MM.1S (cell line): ENCODE data around the gene GSTM1.

Experiments used
- DNase-seq: peaks from one replicate; pipeline ENCODE4 v3.0.0-alpha.2; 2015
- H2AFZ ChIP-seq: fragments of 300-600 bp; sonication (generic); 2 replicates; pipeline ENCODE4 v1.6.0; 2016; ENCODE audit warnings: antibody characterized with exemption, low read length
- H3F3A ChIP-seq: fragments of 300-600 bp; sonication (generic); 2 replicates; pipeline ENCODE4 v1.6.1; 2016; ENCODE audit warnings: mild to moderate bottlenecking, antibody characterized with exemption, low read length, moderate library complexity, mixed read lengths; ENCODE audit not compliant: insufficient read depth
- H3K27ac ChIP-seq: fragments of 300-600 bp; sonication (generic); 2 replicates; pipeline ENCODE4 v1.5.1; 2016; ENCODE audit warnings: mild to moderate bottlenecking, low read length
- H3K27me3 ChIP-seq: fragments of 300-600 bp; sonication (generic); replicated peaks from 2 replicates; pipeline ENCODE4 v1.6.0; 2016; ENCODE audit warnings: low read length; ENCODE audit not compliant: insufficient read depth
- H3K36me3 ChIP-seq: fragments of 300-600 bp; sonication (generic); replicated peaks from 2 replicates; pipeline ENCODE4 v1.6.1; 2016; ENCODE audit warnings: mild to moderate bottlenecking, low read length, mixed read lengths; ENCODE audit not compliant: insufficient read depth
- H3K4me1 ChIP-seq: fragments of 300-600 bp; sonication (generic); 2 replicates; pipeline ENCODE4 v1.6.1; 2016; ENCODE audit warnings: low read length, mixed read lengths
- H3K4me2 ChIP-seq: fragments of 300-600 bp; sonication (generic); 2 replicates; pipeline ENCODE4 v1.6.0; 2016; ENCODE audit warnings: low read depth, low read length
- H3K4me3 ChIP-seq: fragments of 300-600 bp; sonication (generic); 2 replicates; pipeline ENCODE4 v1.5.1; 2016; ENCODE audit warnings: low read length, mixed read lengths
- H3K79me2 ChIP-seq: fragments of 300-600 bp; sonication (generic); 2 replicates; pipeline ENCODE4 v1.6.1; 2016; ENCODE audit warnings: mixed run types, low read length, mixed read lengths
- H3K9ac ChIP-seq: fragments of 300-600 bp; sonication (generic); 2 replicates; pipeline ENCODE4 v1.6.1; 2016; ENCODE audit warnings: low read length, mixed read lengths
- H3K9me2 ChIP-seq: fragments of 300-600 bp; sonication (generic); replicated peaks from 2 replicates; pipeline ENCODE4 v1.6.1; 2016; ENCODE audit warnings: mild to moderate bottlenecking, low read length, mixed read lengths; ENCODE audit not compliant: insufficient read depth
- H3K9me3 ChIP-seq: fragments of 300-600 bp; sonication (generic); replicated peaks from 2 replicates; pipeline ENCODE4 v1.6.1; 2016; ENCODE audit warnings: mild to moderate bottlenecking, low read length, mixed read lengths; ENCODE audit not compliant: insufficient read depth
- H4K20me1 ChIP-seq: fragments of 300-600 bp; sonication (generic); 2 replicates; pipeline ENCODE4 v1.6.1; 2016; ENCODE audit warnings: mild to moderate bottlenecking, low read length, moderate library complexity, mixed read lengths; ENCODE audit not compliant: insufficient read depth
- CTCF ChIP-seq: fragments of 300-600 bp; sonication (generic); IDR thresholded peaks from 2 replicates; pipeline ENCODE4 v1.5.1; 2016; ENCODE audit warnings: antibody characterized with exemption, low read length, mixed read lengths
- EZH2 ChIP-seq: fragments of 300-600 bp; sonication (generic); optimal IDR thresholded peaks from 2 replicates; pipeline ENCODE3; 2017; ENCODE audit warnings: low read depth, mild to moderate bottlenecking, antibody characterized with exemption, low read length, mixed read lengths
- EZH2phosphoT487 ChIP-seq: fragments of 300-600 bp; sonication (generic); IDR thresholded peaks from 2 replicates; pipeline ENCODE4 v1.6.1; 2018; ENCODE audit warnings: antibody characterized with exemption, low read length

The GSTM1 gene

DNA sequence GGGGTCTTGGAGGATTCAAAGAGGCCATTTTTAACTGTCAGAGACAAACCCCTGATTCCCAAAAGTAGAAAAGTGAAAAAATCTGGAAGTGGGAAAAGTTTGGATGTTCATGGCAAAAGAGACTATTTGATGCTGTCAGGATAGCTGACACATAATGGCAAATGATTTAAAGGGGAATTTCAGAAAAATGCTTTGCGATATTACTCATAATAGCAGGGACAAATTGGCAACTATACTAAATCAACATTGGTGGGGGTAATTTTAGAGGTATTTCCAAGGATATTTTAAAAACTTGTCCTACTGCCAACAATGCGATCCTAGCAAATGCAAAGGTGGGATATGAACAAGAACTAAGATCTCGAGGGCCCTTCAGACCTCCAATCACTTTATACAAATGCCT, 37.0 kb upstream of the GSTM1 start:
- Histone ChIP-seq H3K27me3 (no peaks in the 10 kb centered on the region), H3K9me2 (no peaks in the 10 kb centered on the region), H3K36me3 (no peaks in the 10 kb centered on the region), H3K4me3 (no peak overlapping the region), H3K4me2 (no peak overlapping the region), H3K27ac (no peak overlapping the region), H3K4me1 (no peaks in the 10 kb centered on the region), H4K20me1 (no peaks in the 10 kb centered on the region), H3F3A (no peaks in the 10 kb centered on the region), H2AFZ (no peak overlapping the region), H3K9me3 (no peaks in the 10 kb centered on the region), H3K79me2 (no peaks in the 10 kb centered on the region), H3K9ac (no peak overlapping the region)
- TF ChIP-seq CTCF: no peak
- TF ChIP-seq EZH2: no peak
- TF ChIP-seq EZH2phosphoT487: no peak
- no peak for DNase-seq

- H3K27me3 ChIP-seq: no peaks in the 10 kb centered on the region
- H3K9ac ChIP-seq: no peak overlapping the region
- no peak overlapping the region for H3K4me2 ChIP-seq
- no peaks in the 10 kb centered on the region for H3K9me3 ChIP-seq
- H3F3A ChIP-seq: no peaks in the 10 kb centered on the region
- H3K27ac ChIP-seq: no peak overlapping the region
- no peak overlapping the region for H2AFZ ChIP-seq
- H4K20me1 ChIP-seq: no peaks in the 10 kb centered on the region
- no peak for DNase-seq
- H3K36me3 ChIP-seq: no peaks in the 10 kb centered on the region
- H3K4me1 ChIP-seq: no peaks in the 10 kb centered on the region
- TF ChIP-seq EZH2phosphoT487 (no peak), EZH2 (no peak), CTCF (no peak)
- no peaks in the 10 kb centered on the region for H3K79me2 ChIP-seq
- no peaks in the 10 kb centered on the region for H3K9me2 ChIP-seq
- no peak overlapping the region for H3K4me3 ChIP-seq
Measured at GRCh38 chr1:109652402-109652801, 35.2 kb upstream of the GSTM1 start.

- Histone ChIP-seq H3K27me3 (no peaks in the 10 kb centered on the region), H3K4me2 (no peak overlapping the region), H3K4me3 (no peak overlapping the region), H3K4me1 (no peaks in the 10 kb centered on the region), H3K36me3 (no peaks in the 10 kb centered on the region), H2AFZ (no peak overlapping the region), H3K9ac (no peak overlapping the region), H3K9me3 (no peaks in the 10 kb centered on the region), H4K20me1 (no peaks in the 10 kb centered on the region), H3K9me2 (no peaks in the 10 kb centered on the region), H3K79me2 (no peaks in the 10 kb centered on the region), H3K27ac (no peak overlapping the region), H3F3A (no peaks in the 10 kb centered on the region)
- no peak for DNase-seq
- no peak for TF ChIP-seq CTCF
Measured at GRCh38 chr1:109653306-109653705, 34.3 kb upstream of the GSTM1 start.

DNA sequence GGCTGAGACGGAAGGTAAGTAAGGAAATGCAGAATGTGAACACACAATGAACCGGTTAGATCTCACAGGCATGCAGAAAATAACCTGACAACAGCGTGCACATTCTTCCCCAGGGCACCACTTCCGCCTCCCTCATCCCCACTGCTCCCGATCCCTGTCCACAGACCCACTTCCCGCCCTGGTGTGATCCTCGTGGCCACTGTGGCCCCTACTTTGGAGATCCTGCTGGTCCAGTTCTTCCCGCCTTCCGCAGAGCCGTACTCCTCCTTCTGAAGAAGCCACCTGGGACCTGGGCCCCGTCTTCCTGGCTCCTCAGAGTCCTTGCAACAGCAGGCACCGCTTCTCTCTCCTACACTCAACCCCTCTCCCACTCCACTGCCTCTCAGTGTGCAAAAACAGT, 33.1 kb upstream of the GSTM1 start:
- H3K27me3 ChIP-seq: no peaks in the 10 kb centered on the region
- TF ChIP-seq EZH2phosphoT487: no peak
- no peak for TF ChIP-seq EZH2
- TF ChIP-seq CTCF: no peak
- no peaks in the 10 kb centered on the region for H3K4me1 ChIP-seq
- H3K9me2 ChIP-seq: no peaks in the 10 kb centered on the region
- no peak overlapping the region for H3K27ac ChIP-seq
- H3K4me2 ChIP-seq: no peak overlapping the region
- H3K36me3 ChIP-seq: no peaks in the 10 kb centered on the region
- H3K9ac ChIP-seq: no peak overlapping the region
- no peaks in the 10 kb centered on the region for H4K20me1 ChIP-seq
- H3K79me2 ChIP-seq: no peaks in the 10 kb centered on the region
- no peak for DNase-seq
- no peaks in the 10 kb centered on the region for H3K9me3 ChIP-seq
- no peak overlapping the region for H2AFZ ChIP-seq
- H3K4me3 ChIP-seq: no peak overlapping the region
- H3F3A ChIP-seq: no peaks in the 10 kb centered on the region
